Left forelimb (tissue), 1 donor: ENCODE data around the gene MTG1.

Experiments
- DNase-seq: peaks from one replicate; pipeline ENCODE4 v3.0.0-alpha.2; 2018; ENCODE audit warnings: low spot score

MTG1 gene

GRCh38 chr10:133452453-133452852 is 58.5 kb downstream of the MTG1 start:
- no peak for DNase-seq

- DNase-seq = no peak
These were observed 59.7 kb downstream of the MTG1 start, which contains the start of gene SCART1 for GRCh38 chr10:133453516-133454203. SCART1 (plus strand) TSS chr10:133453945; CDS start chr10:133453998, 53 bp downstream.

- DNase-seq = no peak
These were observed 60.4 kb downstream of the MTG1 start for GRCh38 chr10:133454204-133454893.

- no peak for DNase-seq
These were observed 61.2 kb downstream of the MTG1 start for GRCh38 chr10:133455196-133455595.

GRCh38 chr10:133455611-133456031 is 61.7 kb downstream of the MTG1 start:
- no peak for DNase-seq

- DNase-seq = no peak
These were observed 62.3 kb downstream of the MTG1 start for GRCh38 chr10:133456041-133456951.

GRCh38 chr10:133457100-133457841 is 63.3 kb downstream of the MTG1 start:
- DNase-seq = no peak

- DNase-seq = no peak
These were observed 64.2 kb downstream of the MTG1 start for GRCh38 chr10:133458021-133458709.

- no peak for DNase-seq
These were observed 64.9 kb downstream of the MTG1 start for GRCh38 chr10:133458710-133459453.

GRCh38 chr10:133459454-133460207 is 65.7 kb downstream of the MTG1 start:
- no peak for DNase-seq

- no peak for DNase-seq
These were observed 66.3 kb downstream of the MTG1 start for GRCh38 chr10:133460208-133460769.

GRCh38 chr10:133461027-133461426 is 67.1 kb downstream of the MTG1 start:
- no peak for DNase-seq

GRCh38 chr10:133461841-133462240 is 67.9 kb downstream of the MTG1 start:
- no peak for DNase-seq

GRCh38 chr10:133462512-133463305 is 68.8 kb downstream of the MTG1 start:
- DNase-seq = no peak

- no peak for DNase-seq
These were observed 70.7 kb downstream of the MTG1 start for GRCh38 chr10:133464582-133465031.

- DNase-seq = no peak
These were observed 71.4 kb downstream of the MTG1 start for GRCh38 chr10:133465191-133465949.

- DNase-seq = no peak
These were observed 72.1 kb downstream of the MTG1 start for GRCh38 chr10:133465950-133466474.
